RPMI8226 (cell line): ENCODE data around the gene SPDYE9.
"Not testable (repeated sequence)": the region's sequence is repeated elsewhere in the genome, so short reads cannot be mapped to it uniquely, and the experiment has no call there.

ENCODE experiments used
- DNase-seq: peaks from one replicate; pipeline ENCODE4 v3.0.0-alpha.2; 2015

SPDYE9 gene, protein sequence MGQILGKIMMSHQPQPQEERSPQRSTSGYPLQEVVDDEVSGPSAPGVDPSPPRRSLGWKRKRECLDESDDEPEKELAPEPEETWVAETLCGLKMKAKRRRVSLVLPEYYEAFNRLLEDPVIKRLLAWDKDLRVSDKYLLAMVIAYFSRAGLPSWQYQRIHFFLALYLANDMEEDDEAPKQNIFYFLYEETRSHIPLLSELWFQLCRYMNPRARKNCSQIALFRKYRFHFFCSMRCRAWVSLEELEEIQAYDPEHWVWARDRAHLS

GRCh38 chr7:73085938-73086337 is at the start of gene SPDYE9:
SPDYE9 (minus strand) TSS chr7:73086038; CDS start chr7:73084238, 1,800 bp downstream.
- DNase-seq: not testable (repeated sequence)

DNA sequence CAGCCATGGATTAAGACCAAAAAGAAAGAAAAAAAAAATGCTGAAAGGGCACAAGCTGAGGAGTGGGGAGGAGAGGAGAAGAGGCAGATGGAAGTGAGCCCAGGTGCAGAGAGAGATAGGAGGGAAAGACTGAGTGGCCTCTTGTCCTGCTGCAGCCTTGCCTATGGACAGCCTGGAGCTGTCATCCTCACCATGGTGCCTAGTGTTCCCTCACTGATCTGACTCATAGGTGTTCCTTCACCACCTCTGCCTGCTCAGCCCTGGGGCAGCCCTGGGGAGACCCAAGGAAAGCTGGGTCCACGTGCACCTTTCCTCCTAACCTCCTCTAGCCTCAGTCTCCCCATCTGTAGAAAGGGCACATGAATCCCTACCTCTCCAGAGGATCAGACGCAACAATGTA is 49.0 kb upstream of the SPDYE9 start:
- not testable (repeated sequence) for DNase-seq

DNA sequence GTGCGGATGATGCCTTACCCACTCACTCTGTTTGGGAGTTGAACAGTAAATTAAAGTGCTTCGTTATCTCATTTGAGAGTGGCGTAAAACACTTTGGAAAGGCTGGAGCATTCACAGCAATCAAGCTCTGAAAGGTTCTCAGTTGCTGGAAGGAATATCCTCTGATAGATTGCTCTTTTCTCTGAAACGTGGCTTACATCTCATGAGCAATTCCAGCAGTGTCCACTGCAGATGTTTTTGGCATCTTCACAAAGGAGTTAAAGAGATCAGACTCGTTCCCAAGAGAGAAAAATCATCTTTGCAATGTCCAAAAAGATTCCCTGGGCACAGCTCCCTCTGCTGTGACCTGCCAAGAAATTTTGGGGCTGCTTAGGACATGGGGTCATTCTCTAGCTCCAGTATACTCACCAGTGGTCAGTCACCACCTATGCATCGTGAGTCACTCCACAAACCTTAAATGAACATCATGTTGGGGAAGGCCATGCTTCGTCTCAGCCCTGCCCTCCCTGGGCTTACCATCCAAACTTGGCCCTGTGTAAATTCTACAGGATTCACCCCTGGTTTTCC is 46.9 kb upstream of the SPDYE9 start:
- DNase-seq: not testable (repeated sequence)

DNA sequence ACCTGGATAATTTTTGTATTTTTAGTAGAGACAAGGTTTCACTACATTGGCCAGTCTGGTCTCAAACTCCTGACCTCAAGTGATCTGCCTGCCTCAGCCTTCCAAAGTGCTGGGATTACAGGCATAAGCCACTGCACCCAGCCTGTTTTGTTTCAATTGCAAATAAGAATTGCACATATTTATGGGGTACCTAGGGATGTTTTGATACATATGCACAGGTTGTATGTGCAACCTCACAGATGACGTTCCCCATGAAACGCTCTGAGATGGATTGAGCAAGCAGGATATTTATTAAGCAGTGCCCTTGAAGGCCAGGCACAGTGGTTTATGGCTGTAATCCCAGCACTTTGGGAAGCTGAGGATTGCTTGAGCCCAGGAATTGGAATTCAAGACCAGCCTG is 44.8 kb upstream of the SPDYE9 start:
- DNase-seq: not testable (repeated sequence)

GRCh38 chr7:73124126-73124525 is 38.3 kb upstream of the SPDYE9 start:
- DNase-seq: not testable (repeated sequence)

DNA sequence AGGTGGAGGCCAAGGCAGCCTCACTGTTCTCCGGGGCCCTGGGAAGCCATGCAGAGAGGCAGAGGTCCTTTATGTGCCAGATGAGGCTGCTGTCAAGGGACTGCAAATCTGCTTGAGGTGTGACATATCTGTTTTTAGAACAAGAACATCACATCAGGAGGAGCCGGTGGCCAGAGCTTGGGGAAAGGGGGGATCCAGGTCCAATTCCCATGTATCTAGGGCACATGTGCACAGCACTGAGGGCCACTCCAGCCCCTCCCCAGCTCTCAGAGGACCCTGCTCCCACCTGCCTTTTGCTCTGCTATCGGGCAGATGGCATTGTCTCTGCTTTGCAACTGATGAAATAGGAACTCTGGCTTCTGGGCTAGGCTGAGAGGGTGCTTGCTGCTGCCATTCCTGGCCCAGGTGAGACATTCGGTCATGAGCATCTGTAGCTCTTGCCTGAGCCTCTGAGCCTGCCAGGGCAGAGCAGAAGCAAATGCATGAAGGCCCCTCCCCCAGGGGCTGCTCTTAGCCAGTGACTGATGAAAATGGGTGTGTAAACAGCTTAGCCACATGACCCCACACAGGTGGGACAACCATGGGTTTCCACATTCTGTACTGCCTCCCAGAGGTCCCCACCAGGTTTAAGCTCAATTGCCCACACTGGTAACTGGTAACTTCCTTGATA is 37.1 kb upstream of the SPDYE9 start:
- DNase-seq: not testable (repeated sequence)

GRCh38 chr7:73118155-73118554 is 32.3 kb upstream of the SPDYE9 start:
- not testable (repeated sequence) for DNase-seq

DNA sequence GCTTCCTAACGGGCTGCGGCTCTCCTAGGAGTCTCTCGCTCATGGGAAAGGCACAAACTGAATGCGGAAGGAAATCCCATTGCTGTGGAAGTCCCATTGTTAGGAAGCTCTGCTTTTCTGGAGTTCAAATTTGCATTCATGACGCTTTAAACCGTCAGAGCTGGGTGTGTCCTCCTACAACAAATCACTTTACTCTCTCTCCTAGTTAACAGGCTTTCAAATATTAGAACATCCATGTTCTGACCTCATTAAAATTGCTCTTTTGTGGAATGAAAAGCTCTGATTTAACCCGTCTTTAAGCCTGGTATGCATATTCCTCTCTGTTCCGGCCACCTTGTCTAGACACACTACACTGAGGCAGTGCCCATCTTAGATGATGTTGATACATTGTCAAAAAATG is 28.0 kb downstream of the SPDYE9 start, which contains the start of gene SPDYE11:
SPDYE11 (minus strand) TSS at position 101 of the 400 bp plus-strand sequence. CDS start 1,800 bp downstream, outside the sequence.
- not testable (repeated sequence) for DNase-seq

DNA sequence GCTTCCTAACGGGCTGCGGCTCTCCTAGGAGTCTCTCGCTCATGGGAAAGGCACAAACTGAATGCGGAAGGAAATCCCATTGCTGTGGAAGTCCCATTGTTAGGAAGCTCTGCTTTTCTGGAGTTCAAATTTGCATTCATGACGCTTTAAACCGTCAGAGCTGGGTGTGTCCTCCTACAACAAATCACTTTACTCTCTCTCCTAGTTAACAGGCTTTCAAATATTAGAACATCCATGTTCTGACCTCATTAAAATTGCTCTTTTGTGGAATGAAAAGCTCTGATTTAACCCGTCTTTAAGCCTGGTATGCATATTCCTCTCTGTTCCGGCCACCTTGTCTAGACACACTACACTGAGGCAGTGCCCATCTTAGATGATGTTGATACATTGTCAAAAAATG is 56.2 kb downstream of the SPDYE9 start, which contains the start of gene SPDYE8:
SPDYE8 (minus strand) TSS at position 101 of the 400 bp plus-strand sequence. CDS start 1,800 bp downstream, outside the sequence.
- DNase-seq: not testable (repeated sequence)
